ENCODE results near the gene CR1L.
"Not testable (repeated sequence)": the region's sequence is repeated elsewhere in the genome, so short reads cannot be mapped to it uniquely, and the experiment has no call there.

The CR1L gene

DNA sequence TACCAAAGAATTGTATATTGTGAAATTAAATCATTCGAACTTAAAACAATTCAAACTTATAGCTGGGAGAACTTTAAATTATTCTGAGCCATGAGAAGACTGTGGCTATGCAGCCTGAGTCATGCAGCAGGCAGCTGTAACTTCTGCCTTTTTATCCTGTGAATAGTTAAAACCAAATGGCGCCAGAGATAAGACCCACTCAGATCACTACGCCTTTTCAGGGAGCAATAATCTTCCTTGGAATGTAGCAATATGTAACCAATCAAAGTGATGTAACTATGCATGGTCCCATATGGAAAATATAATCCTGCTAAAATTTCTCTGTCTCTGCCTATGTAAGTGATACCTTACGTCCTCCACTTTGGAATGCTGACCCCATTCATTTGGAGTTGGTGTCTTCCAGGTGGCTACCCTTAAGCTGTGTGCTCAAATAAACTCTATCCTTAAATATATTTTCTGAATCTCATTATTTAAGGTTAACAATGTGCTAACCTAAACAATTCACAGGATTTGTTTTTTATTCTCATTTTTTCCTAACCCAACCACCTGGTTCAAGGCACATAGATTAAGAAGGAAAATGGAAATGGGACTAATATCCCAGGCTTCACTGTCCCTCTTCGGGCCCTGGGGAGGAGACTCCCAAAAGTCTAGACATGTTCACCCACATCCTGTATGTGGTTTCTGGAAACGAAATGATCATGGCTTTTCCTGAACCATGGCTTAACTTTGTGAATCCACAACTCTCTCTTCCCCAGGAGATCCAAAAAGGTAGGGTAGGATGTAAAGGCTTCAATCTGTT lies 35.9 kb downstream of the CR1L start:
- DNase-seq (ENCODE audit: low read depth in 2 of 2), result peak; percentile 92 to 94

DNA sequence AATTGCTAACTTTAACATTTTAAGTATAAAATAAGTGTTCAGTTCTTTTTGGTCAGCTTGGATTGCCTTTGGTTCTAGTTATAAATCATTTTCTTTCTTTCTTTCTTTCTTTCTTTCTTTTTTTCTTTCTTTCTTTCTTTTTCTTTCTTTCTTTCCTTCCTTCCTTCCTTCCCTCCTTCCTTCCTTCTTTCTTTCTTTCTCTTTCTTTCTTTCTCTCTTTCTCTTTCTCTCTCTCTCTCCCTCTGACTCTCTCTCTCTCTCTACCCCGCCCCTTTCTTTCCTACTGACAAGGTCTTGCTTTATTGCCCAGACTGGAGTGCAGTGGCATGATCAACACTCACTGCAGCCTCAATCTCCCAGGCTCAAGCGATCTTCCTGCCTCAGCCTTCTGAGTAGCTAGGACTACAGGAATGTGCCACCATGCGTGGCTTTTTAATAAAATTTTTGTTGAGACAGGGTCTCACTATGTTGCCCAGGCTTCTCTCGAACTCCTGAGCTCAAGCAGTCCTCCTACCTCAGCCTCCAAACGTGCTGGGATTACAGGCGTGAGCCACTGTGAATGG lies 38.0 kb downstream of the CR1L start:
- DNase-seq (ENCODE audit: low read depth in 2 of 2), result not testable (repeated sequence)

- not testable (repeated sequence) for DNase-seq (ENCODE audit: low read depth in 2 of 2)
Measured at GRCh38 chr1:207690551-207690950, 45.6 kb downstream of the CR1L start.

DNA sequence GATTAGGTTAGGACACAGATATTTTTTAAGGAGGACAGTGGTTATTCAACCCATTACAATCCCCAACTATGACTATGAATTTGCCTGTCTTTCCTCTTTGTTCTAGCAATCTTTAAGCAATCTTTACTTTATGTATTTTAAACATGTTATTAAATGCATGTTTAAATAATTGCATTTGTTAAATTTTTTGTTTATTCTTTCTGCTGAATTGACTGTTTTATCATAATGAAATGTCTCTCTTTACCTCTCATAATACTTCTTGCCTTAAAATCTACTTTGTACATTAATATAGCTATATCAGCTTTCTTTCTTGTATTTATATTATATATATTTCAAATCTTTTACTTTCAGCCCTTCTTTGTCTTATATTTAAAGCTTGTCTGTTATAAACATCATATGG lies 46.1 kb downstream of the CR1L start:
- no peak for DNase-seq (ENCODE audit: low read depth in 2 of 2)

DNA sequence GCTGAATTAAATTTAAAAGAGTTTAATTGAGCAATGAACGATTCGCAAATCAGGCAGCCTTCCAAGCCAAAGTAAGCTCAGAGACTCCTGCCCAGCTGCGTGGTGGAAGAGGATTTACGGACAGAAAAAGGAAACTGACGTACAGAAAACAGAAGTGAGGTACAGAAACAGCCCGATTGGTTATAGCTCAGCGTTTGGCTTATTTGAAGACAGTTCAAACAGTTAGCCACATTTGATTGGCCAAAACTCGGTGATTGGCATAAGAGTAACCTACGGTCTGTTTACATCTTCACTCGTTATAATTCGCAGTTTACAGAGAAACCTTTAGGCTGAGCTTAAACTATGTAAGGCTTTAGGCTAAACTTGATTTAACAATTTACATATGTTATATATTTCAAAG lies 46.9 kb downstream of the CR1L start:
- peak in 1 of 2 experiments; percentile 8 for DNase-seq (ENCODE audit: low read depth in 2 of 2)

- not testable (repeated sequence) for DNase-seq (ENCODE audit: low read depth in 2 of 2)
Measured at GRCh38 chr1:207692291-207692690, 47.4 kb downstream of the CR1L start.

DNA sequence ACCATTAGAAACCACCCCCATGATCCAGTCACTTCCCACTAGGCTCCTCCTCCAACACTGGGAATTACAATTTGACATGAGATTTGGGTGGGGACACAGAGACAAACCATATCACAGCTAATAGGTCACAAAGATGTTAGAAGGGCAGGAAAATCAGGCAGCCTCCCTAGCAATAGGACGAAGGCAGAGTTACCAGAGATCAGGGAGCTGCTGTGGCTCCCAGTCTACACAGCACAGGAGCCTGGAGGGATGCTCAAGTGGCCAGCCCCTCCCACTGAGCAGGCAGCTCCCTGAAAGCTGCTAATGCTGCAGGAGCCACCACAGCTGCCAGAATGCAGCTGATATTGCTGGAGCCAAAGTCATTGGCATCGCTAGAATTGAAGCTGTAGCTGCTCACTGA lies 51.0 kb downstream of the CR1L start:
- no peak for DNase-seq (ENCODE audit: low read depth in 2 of 2)

GRCh38 chr1:207698822-207699483 lies 54.0 kb downstream of the CR1L start:
- peak in 1 of 2 experiments; percentile 21 for DNase-seq (ENCODE audit: low read depth in 2 of 2)

GRCh38 chr1:207702317-207702716 lies 57.4 kb downstream of the CR1L start:
- DNase-seq (ENCODE audit: low read depth in 2 of 2), result no peak

DNA sequence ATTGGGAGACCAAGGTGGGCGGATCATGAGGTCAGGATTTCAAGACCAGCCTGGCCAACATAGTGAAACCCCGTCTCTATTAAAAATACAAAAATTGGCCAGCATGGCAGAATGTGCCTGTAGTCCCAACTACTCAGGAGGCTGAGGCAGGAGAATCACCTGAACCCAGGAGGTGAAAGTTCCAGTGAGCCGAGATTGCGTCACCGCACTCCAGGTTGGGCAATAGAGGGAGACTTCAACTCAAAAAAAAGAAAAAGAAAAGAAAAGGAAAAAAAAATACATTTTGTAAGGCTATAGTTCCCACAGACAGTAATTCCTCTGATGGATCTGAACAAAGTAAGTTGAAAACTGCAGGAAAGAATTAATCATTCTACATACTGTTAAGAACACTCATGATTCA lies 58.8 kb downstream of the CR1L start:
- DNase-seq (ENCODE audit: low read depth in 2 of 2), result no peak

DNA sequence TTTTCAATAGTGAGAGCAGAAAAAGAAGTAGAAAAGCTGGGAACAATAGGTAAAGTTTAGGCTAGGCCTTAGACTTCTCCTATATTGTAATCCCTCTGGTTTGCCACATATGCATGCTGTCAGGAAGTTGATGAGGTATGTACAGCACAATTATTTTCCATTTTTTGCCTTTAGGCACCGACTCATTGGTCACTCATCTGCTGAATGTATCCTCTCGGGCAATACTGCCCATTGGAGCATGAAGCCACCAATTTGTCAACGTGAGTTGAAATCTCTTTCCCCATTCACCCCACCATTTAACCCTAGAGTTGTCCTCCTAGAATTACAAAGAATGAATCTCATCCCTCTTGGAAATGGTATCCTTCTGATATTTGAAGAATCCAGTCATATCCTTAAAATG lies 63.1 kb downstream of the CR1L start:
- DNase-seq (ENCODE audit: low read depth in 2 of 2), result not testable (repeated sequence)

DNA sequence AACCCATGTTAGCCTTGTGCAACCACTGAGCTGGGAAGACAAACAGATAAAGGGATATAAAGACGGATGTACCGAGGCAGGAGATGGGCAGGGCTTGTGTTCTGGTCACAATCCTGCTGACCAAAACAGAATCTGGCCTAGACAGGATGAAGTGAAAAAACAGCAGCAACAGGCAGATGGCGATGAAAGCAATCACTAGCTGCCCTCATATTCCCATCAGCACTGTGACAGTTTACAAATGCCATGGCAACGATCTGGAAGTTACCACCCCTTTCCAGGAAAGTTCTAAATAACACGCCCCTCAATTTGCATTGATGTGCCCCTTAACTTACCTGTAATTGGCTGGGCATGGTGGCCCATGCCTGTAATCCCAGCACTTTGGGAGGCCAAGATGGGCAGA lies 66.4 kb downstream of the CR1L start:
- no peak for DNase-seq (ENCODE audit: low read depth in 2 of 2)

DNA sequence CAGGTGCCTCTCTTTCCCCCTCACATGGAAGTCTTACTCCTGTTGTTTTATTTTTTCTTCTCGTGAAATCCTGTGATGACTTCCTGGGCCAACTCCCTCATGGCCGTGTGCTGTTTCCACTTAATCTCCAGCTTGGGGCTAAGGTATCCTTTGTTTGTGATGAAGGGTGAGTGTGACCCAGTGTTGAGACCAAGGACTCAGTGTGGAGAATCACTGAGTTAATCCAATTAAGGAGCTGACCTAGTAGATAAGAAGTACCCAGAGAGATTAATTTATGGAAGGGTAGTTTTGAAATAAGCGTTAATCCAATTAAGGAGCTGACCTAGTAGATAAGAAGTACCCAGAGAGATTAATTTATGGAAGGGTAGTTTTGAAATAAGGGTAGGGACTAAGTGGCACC lies 67.8 kb downstream of the CR1L start:
- not testable (repeated sequence) for DNase-seq (ENCODE audit: low read depth in 2 of 2)

- DNase-seq (ENCODE audit: low read depth in 2 of 2), result no peak
Measured at GRCh38 chr1:207713529-207713928, 68.6 kb downstream of the CR1L start.

- no peak for DNase-seq (ENCODE audit: low read depth in 2 of 2)
Measured at GRCh38 chr1:207719234-207719633, 74.3 kb downstream of the CR1L start.

DNA sequence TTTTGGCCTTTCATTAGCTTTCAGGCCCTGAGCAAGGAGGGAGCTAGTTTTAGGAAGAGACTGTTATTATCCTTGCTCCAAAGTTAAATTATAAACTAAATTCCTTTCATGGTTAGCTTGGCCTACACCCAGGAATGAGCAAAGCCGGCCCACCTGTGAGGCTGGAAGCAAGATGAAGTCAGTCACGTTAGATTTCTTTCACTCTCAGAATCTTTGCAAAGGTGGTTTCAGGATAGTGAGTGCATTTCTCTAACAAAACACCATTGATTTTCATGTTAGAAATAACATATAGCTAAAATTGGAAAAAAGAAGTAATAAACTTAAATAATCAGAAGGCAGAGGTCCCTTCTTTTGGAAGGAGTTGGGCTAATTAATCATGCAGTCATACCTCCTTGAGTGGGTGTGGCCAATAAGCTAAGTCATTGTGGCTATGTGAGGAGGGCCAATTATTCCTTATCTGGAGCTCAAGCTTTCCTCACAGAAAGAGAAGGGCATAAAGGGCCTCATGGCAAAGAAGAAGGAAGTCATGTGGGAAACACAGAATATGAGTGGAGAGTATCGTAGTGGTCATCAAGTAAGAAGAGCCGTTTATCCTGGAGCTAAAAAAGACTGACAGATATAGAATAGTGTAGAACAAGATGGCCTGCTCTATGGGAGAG lies 83.4 kb downstream of the CR1L start:
- DNase-seq (ENCODE audit: low read depth in 2 of 2), result not testable (repeated sequence)

- DNase-seq (ENCODE audit: low read depth in 2 of 2), result not testable (repeated sequence)
Measured at GRCh38 chr1:207737503-207738157, 92.7 kb downstream of the CR1L start.

- not testable (repeated sequence) for DNase-seq (ENCODE audit: low read depth in 2 of 2)
Measured at GRCh38 chr1:207738158-207738659, 93.3 kb downstream of the CR1L start.

DNA sequence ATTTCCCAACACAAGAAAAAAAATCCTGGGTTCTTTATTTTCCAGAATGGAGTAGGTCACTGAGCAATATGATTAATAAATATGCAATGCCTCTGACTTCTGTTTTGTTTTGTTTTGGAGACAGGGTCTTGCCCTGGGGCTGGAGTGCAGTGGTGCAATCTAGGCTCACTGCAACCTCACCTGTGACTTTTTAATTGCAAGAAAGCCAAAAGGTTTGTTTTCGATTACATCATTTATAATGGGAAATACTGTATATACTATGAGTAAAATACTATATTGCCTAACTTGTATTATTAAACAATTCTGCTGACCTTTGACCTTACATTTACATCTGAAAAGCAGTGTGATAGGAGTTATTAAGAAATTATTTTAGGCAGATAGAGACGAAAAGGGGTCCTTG lies 95.3 kb downstream of the CR1L start:
- no peak for DNase-seq (ENCODE audit: low read depth in 2 of 2)

DNA sequence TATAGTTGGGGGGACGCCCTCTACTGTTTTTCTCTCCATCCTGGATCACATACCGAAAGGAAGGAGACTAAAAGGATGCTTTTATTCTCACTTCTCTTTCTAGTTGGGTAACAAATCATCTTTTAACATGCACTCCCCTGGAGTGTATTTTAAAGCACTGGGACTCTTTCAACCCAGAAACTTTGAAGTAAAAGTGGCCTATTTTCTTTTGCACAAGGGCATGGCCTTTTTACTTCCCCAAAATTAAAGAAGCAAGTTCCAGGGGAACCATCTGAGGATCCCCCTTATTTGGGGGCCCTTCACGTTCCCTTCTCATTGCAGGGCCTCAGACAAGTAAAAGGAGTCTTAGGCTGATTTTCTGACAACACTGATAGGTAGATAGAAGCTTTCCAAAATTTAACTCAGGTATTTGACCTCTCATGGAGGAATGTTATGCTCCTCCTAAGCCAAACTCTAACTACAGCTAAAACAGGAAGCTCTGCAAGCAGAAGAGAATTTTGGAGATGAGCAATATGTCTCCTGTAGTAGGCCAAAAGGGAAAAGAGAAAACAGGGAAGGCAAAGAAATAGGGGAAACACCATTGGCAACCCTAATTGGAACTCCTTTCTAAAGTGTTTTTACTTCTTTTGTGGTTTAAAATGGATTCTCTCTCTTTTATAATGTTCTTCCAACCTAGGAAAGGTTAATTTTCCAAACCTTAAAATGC lies 98.1 kb downstream of the CR1L start:
- DNase-seq (ENCODE audit: low read depth in 2 of 2), result no peak

DNA sequence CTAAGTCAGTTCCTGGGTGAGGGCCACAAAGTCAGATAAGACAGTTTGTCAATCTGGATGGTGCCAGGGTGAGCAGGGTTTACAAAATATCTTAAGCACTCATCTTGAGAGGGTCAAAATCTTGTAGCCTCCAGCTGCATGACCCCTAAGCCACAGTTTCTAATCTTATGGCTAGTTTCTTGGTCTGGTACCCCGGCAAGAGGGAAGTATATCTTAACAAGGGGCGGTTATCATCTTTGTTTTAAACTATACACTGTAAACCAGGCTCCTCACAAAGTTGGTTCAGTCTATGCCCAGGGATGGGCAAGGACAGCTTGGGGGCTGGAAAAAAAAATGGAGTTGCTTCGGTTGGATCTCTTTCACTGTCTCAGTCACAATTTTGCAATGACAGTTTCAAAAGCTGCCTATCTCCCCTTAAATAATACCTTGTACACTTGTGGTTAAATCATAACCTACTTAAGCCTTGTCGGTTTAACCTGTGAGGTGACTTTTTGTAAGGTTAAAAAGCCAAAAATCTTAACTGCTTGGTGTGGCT lies 99.1 kb downstream of the CR1L start:
- no peak for DNase-seq (ENCODE audit: low read depth in 2 of 2)

Measured in fibroblast of skin of left biceps (primary cell).